ELF-1 (cell line): ENCODE measurements around the gene TMEM131L.
"Not testable (repeated sequence)": the region's sequence is repeated elsewhere in the genome, so short reads cannot be mapped to it uniquely, and the experiment has no call there.

Source experiments
- DNase-seq: peaks from one replicate; pipeline ENCODE4 v3.0.0-alpha.2; 2016; ENCODE audit warnings: low read depth, low spot score

The TMEM131L gene

DNA sequence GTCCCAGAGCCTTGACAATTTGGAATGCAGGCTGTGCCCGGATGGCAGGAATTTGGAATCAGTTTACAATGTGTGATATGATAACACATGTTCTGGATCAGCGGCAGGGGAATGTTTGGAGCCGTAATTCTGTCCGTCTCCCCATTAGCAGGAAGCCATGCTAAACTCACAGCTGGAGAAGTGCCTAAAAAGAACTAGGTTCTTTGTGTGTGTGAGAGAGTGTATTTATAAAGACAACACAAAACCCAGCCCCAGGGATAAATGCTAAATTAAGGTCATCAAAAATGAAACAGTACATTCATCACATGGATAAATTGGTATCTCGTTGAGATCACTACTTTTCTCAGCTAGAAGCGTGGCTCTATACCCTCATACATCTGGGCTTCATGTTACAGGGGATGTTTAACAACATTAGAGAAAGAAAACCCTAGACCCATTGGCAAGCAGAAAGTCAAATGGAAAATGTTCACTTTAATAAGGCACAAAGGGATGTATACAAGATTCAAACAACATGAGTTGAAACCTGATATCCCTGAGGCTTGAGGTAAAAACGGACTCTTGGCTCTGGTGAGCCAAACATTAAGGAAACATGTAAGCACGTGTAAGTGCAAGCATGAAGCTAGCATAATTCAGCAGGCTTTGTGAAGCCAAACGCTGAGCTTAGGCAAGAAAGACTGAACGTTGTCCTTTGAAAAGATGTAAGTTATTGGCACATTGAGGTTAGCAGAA lies 18.0 kb upstream of the TMEM131L start:
- no peak for DNase-seq

DNA sequence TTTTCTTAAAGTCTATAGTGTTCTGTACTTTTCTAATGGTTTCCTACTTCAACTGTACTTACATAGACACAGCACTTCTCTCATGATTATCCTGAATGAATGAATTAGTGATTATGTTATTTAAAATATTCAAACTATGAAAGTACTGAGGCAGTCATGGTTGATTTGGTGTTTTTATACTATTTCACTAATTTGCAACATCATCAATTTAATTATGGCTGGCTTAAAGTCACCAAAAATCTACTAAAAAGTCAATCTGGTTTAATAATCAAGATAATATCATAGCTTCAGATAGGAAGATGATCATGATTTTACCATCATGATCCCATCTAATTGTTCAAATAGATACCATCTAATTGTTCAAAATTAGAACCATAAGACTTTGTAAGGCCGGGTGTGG lies 16.8 kb upstream of the TMEM131L start:
- no peak for DNase-seq

GRCh38 chr4:153450544-153450917 lies 15.6 kb upstream of the TMEM131L start:
- no peak for DNase-seq

- DNase-seq = not testable (repeated sequence)
These were observed 15.0 kb upstream of the TMEM131L start for GRCh38 chr4:153451145-153451544.

- peak; percentile 86 for DNase-seq
These were observed 14.1 kb upstream of the TMEM131L start for GRCh38 chr4:153451911-153452657.

DNA sequence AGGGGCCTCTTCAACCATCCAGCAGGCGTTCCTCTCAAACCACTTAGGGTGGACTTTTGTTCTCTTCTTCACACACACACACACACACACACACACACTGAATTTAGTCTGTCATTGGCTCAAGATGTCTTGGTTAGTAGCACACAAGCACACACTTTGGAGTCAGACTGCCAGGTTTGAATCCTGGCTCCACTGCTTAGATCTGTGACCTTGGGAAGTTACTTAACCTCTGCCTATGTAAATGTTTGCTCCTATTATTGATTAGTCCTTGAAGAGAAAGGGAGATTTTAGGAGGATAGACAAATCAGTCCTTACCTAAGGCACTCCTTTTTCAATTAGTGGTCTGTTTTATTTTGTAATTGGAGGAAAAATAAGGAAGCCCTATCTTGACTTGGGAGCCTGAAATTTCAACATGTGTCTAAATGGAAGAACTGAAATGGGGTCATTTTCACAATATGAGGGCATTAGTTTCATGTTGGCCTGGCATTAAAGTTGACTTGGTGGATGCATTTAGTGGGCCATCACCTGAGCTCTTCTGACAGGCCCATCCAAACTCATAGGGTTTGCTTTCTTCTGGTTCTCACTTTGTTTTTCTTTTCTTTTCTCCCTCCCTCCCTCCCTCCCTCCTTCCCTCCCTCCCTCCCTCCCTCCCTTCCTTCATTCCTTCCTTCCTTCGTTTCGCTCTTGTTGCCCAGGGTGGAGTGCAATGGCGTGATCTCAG lies 13.3 kb upstream of the TMEM131L start:
- DNase-seq = no peak

GRCh38 chr4:153453402-153453801 lies 12.8 kb upstream of the TMEM131L start:
- DNase-seq = no peak

- no peak for DNase-seq
These were observed 7.2 kb upstream of the TMEM131L start for GRCh38 chr4:153458969-153459368.

DNA sequence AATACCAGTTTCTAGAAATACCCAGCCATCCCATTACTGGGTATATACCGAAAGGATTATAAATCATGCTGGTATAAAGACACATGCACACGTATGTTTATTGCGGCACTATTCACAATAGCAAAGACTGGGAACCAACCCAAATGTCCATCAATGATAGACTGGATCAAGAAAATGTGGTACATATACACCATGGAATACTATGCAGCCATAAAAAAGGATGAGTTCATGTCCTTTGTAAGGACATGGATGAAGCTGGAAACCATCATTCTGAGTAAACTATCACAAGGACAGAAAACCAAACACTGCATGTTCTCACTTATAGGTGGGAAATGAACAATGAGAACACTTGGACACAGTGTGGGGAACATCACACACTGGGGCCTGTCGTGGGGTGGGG lies 4.6 kb upstream of the TMEM131L start:
- not testable (repeated sequence) for DNase-seq

- no peak for DNase-seq
These were observed 2.1 kb upstream of the TMEM131L start for GRCh38 chr4:153464068-153464467.

DNA sequence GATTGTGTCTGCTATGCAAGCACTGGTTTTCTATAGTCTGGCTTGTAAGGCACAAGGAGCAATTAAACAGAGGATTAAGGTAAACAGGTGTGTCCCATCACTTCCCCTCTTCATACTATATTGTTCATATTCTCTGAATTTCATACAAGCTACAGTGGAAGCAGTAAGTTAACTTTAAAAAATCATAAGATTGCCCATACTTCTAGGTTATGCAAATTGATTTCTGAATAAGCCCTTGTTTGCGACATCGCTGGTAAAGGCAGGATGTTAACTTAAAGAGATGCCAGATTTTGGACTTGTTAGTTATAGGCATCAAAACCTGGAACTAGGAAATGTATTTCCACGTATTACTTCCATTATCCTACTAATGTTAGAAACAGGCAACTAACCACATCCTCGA lies 1.0 kb upstream of the TMEM131L start:
- DNase-seq = no peak

- no peak for DNase-seq
These were observed 512 bp upstream of the TMEM131L start for GRCh38 chr4:153465615-153466080.

GRCh38 chr4:153466949-153467896 lies 1.1 kb downstream of the TMEM131L start:
- DNase-seq = peak; percentile 66

DNA sequence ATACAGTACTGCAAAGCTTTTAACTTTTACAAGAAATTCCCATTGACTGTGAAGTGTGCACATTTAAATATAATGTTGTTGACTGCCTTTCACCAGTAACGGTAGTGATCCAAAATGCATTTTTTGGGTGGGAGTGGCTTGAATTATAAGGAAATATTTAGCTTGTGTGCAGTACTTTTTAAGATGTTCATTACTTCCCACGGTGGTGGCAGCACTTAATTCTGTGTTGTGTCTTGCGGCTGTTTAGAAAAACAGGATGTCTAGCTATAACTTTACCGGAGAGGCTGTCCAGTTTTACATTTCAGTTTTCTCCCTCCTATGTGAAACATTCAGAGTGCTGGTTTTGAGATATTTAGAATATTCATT lies 1.7 kb downstream of the TMEM131L start:
- no peak for DNase-seq

DNA sequence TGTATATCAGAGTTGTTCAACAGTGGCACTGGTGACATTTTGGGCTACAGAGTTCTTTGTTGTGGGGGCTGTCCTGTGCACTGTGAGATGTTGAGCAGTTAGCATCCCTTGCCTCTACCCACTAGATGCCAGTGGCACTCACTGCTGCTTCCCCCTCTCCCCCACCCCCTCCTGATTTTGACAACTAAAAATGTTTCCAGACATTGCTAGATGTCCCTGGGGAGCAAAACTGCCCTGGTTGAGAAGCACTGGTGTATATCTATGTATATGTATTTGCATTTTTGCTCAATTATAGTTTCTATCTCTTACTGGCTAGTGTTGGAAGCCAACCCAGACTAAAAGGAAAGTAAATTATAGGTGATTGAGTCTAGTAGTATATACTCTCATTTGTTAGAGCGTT lies 2.4 kb downstream of the TMEM131L start:
- DNase-seq = no peak

- DNase-seq = no peak
These were observed 2.9 kb downstream of the TMEM131L start for GRCh38 chr4:153469031-153469430.

GRCh38 chr4:153471071-153471697 lies 5.0 kb downstream of the TMEM131L start:
- not testable (repeated sequence) for DNase-seq

DNA sequence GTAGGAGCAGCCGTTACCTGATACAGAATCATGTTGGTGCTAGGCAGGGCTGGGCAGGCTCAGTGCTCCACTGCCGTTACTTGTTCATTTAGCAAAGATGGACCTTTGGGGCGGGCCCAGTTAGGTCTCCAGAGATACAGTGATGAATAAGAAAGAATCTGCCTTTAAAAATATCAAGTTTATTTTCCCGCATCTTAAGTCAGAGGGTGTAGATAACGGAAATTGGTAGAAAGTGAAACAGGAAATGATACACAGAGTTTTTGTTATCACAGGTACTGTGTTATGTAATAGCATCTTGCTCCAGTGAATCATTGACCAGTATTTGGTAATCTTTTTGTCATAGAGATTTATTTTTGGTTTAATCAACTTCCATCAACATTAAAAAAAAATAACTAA lies 5.5 kb downstream of the TMEM131L start:
- no peak for DNase-seq

- no peak for DNase-seq
These were observed 6.2 kb downstream of the TMEM131L start for GRCh38 chr4:153472122-153473037.

DNA sequence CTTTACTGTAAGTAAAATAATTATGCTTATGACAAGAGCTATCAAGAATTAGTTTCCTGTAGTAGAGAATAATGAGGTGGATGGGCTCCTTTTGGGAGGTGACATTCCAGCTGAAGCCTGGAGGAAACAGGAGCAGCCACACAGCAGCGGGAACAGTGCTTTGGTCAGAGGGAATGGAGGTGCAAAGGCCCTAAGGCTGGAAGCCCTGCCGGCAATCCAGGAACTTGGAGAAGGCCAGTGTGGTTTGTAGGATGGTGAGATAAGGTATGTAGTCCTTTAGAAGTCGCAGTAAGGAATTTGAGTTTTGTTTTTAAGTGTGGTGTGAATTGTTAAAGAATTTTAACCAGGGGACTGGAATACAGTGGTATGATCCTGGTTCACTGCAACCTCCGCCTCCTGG lies 8.1 kb downstream of the TMEM131L start:
- peak; percentile 77 for DNase-seq
